Measurements from ENCODE around the gene NIBAN1. TPM values are rescaled to one million over a fixed set of nuclear protein-coding genes. Genes with fewer than 3 reads are reported as not detected.

The NIBAN1 gene
- total and polyA plus RNA-seq, 2 experiments from 2014 or later, result 6.9 to 11.1 TPM

- Histone ChIP-seq H3K36me3 (replicated peaks; ENCODE audit: insufficient read depth, low read depth) (no peaks in the 10 kb centered on the region), H3K4me2 (no peak overlapping the region), H3K27me3 (no peaks in the 10 kb centered on the region), H3K4me1 (ENCODE audit: insufficient read depth) (no peaks in the 10 kb centered on the region), H3K27ac (no peak overlapping the region), H3K4me3 (no peak overlapping the region), H3K79me2 (no peaks in the 10 kb centered on the region), H2AFZ (no peak overlapping the region), H4K20me1 (ENCODE audit: insufficient read depth, poor library complexity, severe bottlenecking) (no peaks in the 10 kb centered on the region), H3K9me3 (ENCODE audit: low read depth) (peaks cover 3% of the 10 kb centered on the region), H3K9me2 (replicated peaks; ENCODE audit: insufficient read depth) (no peaks in the 10 kb centered on the region)
- no peak for DNase-seq (ENCODE audit: low spot score)
- TF ChIP-seq EZH2phosphoT487 (IDR thresholded peaks at IDR 0.05; ENCODE audit: low read depth, severe bottlenecking, unreplicated experiment) (no peak), CTCF (IDR thresholded peaks at IDR 0.05; ENCODE audit: poor library complexity) (no peak), EZH2 (IDR thresholded peaks at IDR 0.05; ENCODE audit: borderline replicate concordance) (no peak)
- 90% methylated on average over 3 of the region's 3 CpGs for WGBS (ENCODE audit: low lambda C conversion rate, missing lambda C conversion rate)
Observed at GRCh38 chr1:184992271-184992670, 18.0 kb upstream of the NIBAN1 start.

GRCh38 chr1:184990204-184990603 is 15.9 kb upstream of the NIBAN1 start:
- H3K4me2 ChIP-seq, result no peak overlapping the region
- no peak for TF ChIP-seq EZH2 (IDR thresholded peaks at IDR 0.05; ENCODE audit: borderline replicate concordance)
- no peaks in the 10 kb centered on the region for H3K4me1 ChIP-seq (ENCODE audit: insufficient read depth)
- H3K9me2 ChIP-seq (replicated peaks; ENCODE audit: insufficient read depth), result no peaks in the 10 kb centered on the region
- H3K9me3 ChIP-seq (ENCODE audit: low read depth), result peaks cover 3% of the 10 kb centered on the region
- WGBS (ENCODE audit: low lambda C conversion rate, missing lambda C conversion rate), result 73% methylated on average over 1 of the region's 1 CpG
- DNase-seq (ENCODE audit: low spot score), result no peak
- H3K36me3 ChIP-seq (replicated peaks; ENCODE audit: insufficient read depth, low read depth), result no peaks in the 10 kb centered on the region
- H2AFZ ChIP-seq, result no peak overlapping the region
- H3K27me3 ChIP-seq, result no peaks in the 10 kb centered on the region
- no peaks in the 10 kb centered on the region for H4K20me1 ChIP-seq (ENCODE audit: insufficient read depth, poor library complexity, severe bottlenecking)
- H3K27ac ChIP-seq, result no peak overlapping the region
- H3K4me3 ChIP-seq, result no peak overlapping the region
- no peaks in the 10 kb centered on the region for H3K79me2 ChIP-seq

- Histone ChIP-seq H2AFZ (no peak overlapping the region), H3K9me2 (replicated peaks; ENCODE audit: insufficient read depth) (no peaks in the 10 kb centered on the region), H3K4me1 (ENCODE audit: insufficient read depth) (no peaks in the 10 kb centered on the region), H3K4me3 (no peak overlapping the region), H3K27me3 (no peaks in the 10 kb centered on the region), H3K9me3 (ENCODE audit: low read depth) (no peaks in the 10 kb centered on the region), H4K20me1 (ENCODE audit: insufficient read depth, poor library complexity, severe bottlenecking) (no peaks in the 10 kb centered on the region), H3K27ac (no peak overlapping the region), H3K79me2 (no peaks in the 10 kb centered on the region), H3K4me2 (no peak overlapping the region), H3K36me3 (replicated peaks; ENCODE audit: insufficient read depth, low read depth) (no peaks in the 10 kb centered on the region)
- DNase-seq (ENCODE audit: low spot score), result no peak
- no peak for TF ChIP-seq CTCF (IDR thresholded peaks at IDR 0.05; ENCODE audit: poor library complexity)
- TF ChIP-seq EZH2 (IDR thresholded peaks at IDR 0.05; ENCODE audit: borderline replicate concordance), result no peak
- TF ChIP-seq EZH2phosphoT487 (IDR thresholded peaks at IDR 0.05; ENCODE audit: low read depth, severe bottlenecking, unreplicated experiment), result no peak
Observed at GRCh38 chr1:184988506-184988905, 14.2 kb upstream of the NIBAN1 start.

GRCh38 chr1:184987696-184988095 is 13.4 kb upstream of the NIBAN1 start:
- H3K36me3 ChIP-seq (replicated peaks; ENCODE audit: insufficient read depth, low read depth), result no peaks in the 10 kb centered on the region
- no peak for TF ChIP-seq CTCF (IDR thresholded peaks at IDR 0.05; ENCODE audit: poor library complexity)
- H2AFZ ChIP-seq, result no peak overlapping the region
- DNase-seq (ENCODE audit: low spot score), result no peak
- H3K9me2 ChIP-seq (replicated peaks; ENCODE audit: insufficient read depth), result no peaks in the 10 kb centered on the region
- no peaks in the 10 kb centered on the region for H4K20me1 ChIP-seq (ENCODE audit: insufficient read depth, poor library complexity, severe bottlenecking)
- 84% methylated on average over 1 of the region's 1 CpG for WGBS (ENCODE audit: low lambda C conversion rate, missing lambda C conversion rate)
- no peaks in the 10 kb centered on the region for H3K79me2 ChIP-seq
- no peak overlapping the region for H3K4me3 ChIP-seq
- H3K4me1 ChIP-seq (ENCODE audit: insufficient read depth), result no peaks in the 10 kb centered on the region
- no peaks in the 10 kb centered on the region for H3K27me3 ChIP-seq
- no peaks in the 10 kb centered on the region for H3K9me3 ChIP-seq (ENCODE audit: low read depth)
- H3K4me2 ChIP-seq, result no peak overlapping the region
- no peak overlapping the region for H3K27ac ChIP-seq
